ENCODE data around the gene GIMAP8. TPM values are rescaled to one million over a fixed set of nuclear protein-coding genes. Genes with fewer than 3 reads are reported as not detected.

GIMAP8 gene
- total and polyA plus RNA-seq, 4 donors: 14.4 to 25.0 (median 22.0) TPM

GRCh38 chr7:150417239-150417638, 33.2 kb upstream of the GIMAP8 start:
- TF ChIP-seq, protein P1, sequence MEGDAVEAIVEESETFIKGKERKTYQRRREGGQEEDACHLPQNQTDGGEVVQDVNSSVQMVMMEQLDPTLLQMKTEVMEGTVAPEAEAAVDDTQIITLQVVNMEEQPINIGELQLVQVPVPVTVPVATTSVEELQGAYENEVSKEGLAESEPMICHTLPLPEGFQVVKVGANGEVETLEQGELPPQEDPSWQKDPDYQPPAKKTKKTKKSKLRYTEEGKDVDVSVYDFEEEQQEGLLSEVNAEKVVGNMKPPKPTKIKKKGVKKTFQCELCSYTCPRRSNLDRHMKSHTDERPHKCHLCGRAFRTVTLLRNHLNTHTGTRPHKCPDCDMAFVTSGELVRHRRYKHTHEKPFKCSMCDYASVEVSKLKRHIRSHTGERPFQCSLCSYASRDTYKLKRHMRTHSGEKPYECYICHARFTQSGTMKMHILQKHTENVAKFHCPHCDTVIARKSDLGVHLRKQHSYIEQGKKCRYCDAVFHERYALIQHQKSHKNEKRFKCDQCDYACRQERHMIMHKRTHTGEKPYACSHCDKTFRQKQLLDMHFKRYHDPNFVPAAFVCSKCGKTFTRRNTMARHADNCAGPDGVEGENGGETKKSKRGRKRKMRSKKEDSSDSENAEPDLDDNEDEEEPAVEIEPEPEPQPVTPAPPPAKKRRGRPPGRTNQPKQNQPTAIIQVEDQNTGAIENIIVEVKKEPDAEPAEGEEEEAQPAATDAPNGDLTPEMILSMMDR (IDR thresholded peaks at IDR 0.05; ENCODE audit: control extremely low read depth, extremely low read depth): no peak
- Histone ChIP-seq H3K9ac (ENCODE audit: insufficient read depth in 1 of 2, low read length in 2 of 2) (no peak overlapping the region), H3K9me3 (ENCODE audit: control insufficient read depth in 4 of 4, insufficient read depth in 3 of 4, low read length in 3 of 4) (no peaks in the 10 kb centered on the region), H3K36me3 (ENCODE audit: control insufficient read depth in 4 of 4, insufficient read depth in 4 of 4, low read length in 4 of 4) (no peaks in the 10 kb centered on the region), H3K4me1 (ENCODE audit: control insufficient read depth in 5 of 5, insufficient read depth in 5 of 5, low read length in 5 of 5) (no peaks in the 10 kb centered on the region), H3K4me3 (no peak overlapping the region), H3K27ac (ENCODE audit: low read depth in 1 of 2, low read length in 1 of 2) (no peak overlapping the region), H3K27me3 (ENCODE audit: control insufficient read depth in 3 of 3, insufficient read depth in 3 of 3, low read length in 2 of 3) (no peaks in the 10 kb centered on the region)
- no peak for DNase-seq
- WGBS, 2 donors: 96% methylated on average over 10 of the region's 10 CpGs
- ATAC-seq (ENCODE audit: insufficient read depth, low FRiP score): no peak

GRCh38 chr7:150417863-150418262, 32.6 kb upstream of the GIMAP8 start:
- no peak for DNase-seq
- H3K4me1 ChIP-seq (ENCODE audit: control insufficient read depth in 5 of 5, insufficient read depth in 5 of 5, low read length in 5 of 5): no peaks in the 10 kb centered on the region
- no peak overlapping the region for H3K27ac ChIP-seq (ENCODE audit: low read depth in 1 of 2, low read length in 1 of 2)
- TF ChIP-seq, protein P1 (IDR thresholded peaks at IDR 0.05; ENCODE audit: control extremely low read depth, extremely low read depth): no peak
- no peak for ATAC-seq (ENCODE audit: insufficient read depth, low FRiP score)
- H3K9ac ChIP-seq (ENCODE audit: insufficient read depth in 1 of 2, low read length in 2 of 2): no peak overlapping the region
- H3K9me3 ChIP-seq (ENCODE audit: control insufficient read depth in 4 of 4, insufficient read depth in 3 of 4, low read length in 3 of 4): no peaks in the 10 kb centered on the region
- H3K4me3 ChIP-seq: no peak overlapping the region
- H3K27me3 ChIP-seq (ENCODE audit: control insufficient read depth in 3 of 3, insufficient read depth in 3 of 3, low read length in 2 of 3): no peaks in the 10 kb centered on the region
- no peaks in the 10 kb centered on the region for H3K36me3 ChIP-seq (ENCODE audit: control insufficient read depth in 4 of 4, insufficient read depth in 4 of 4, low read length in 4 of 4)
- 96 to 97% methylated on average over 6 of the region's 6 CpGs for WGBS, 2 donors

DNA sequence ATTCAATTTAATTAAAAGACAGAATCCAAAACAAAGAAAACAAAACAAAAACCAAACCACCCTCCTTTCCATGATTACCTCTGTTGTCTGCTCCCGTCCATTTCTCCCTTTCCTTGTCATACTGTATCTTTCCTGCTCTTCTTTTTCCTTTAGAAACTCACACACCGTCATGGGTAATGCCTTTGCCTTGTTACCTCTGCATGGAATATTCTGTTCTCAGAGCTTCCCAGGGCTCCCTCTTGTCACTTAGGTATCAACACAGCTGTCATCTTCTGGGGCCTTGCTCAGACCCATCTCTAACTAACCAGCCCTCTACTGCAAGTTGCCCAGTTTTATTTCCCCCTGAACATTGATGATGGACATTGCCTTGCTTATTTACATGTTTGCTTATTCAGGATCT, 30.2 kb upstream of the GIMAP8 start:
- no peaks in the 10 kb centered on the region for H3K36me3 ChIP-seq (ENCODE audit: control insufficient read depth in 4 of 4, insufficient read depth in 4 of 4, low read length in 4 of 4)

More for the DNA sequence above, 30.2 kb upstream of the GIMAP8 start:
- TF ChIP-seq, protein P1 (IDR thresholded peaks at IDR 0.05; ENCODE audit: control extremely low read depth, extremely low read depth): no peak
- Histone ChIP-seq H3K9ac (ENCODE audit: insufficient read depth in 1 of 2, low read length in 2 of 2) (no peak overlapping the region), H3K4me3 (no peak overlapping the region), H3K9me3 (ENCODE audit: control insufficient read depth in 4 of 4, insufficient read depth in 3 of 4, low read length in 3 of 4) (no peaks in the 10 kb centered on the region), H3K27ac (ENCODE audit: low read depth in 1 of 2, low read length in 1 of 2) (no peak overlapping the region), H3K4me1 (ENCODE audit: control insufficient read depth in 5 of 5, insufficient read depth in 5 of 5, low read length in 5 of 5) (no peaks in the 10 kb centered on the region), H3K27me3 (ENCODE audit: control insufficient read depth in 3 of 3, insufficient read depth in 3 of 3, low read length in 2 of 3) (no peaks in the 10 kb centered on the region)
- 81 to 92% methylated on average over 2 of the region's 2 CpGs for WGBS, 2 donors
- ATAC-seq (ENCODE audit: insufficient read depth, low FRiP score): no peak
- no peak for DNase-seq

Data from lung (tissue), 12 donors.